Ovary (tissue), 3 donors: Measurements from ENCODE around the gene LRP1B.

Experiments used
- EP300 ChIP-seq: sonication (generic); formaldehyde crosslinking; IDR thresholded peaks from one replicate; pipeline ENCODE4 v1.6.1; 2017; ENCODE audit warnings: antibody characterized with exemption
- TF ChIP-seq, protein P1 (sequence below), 3 donors: fragments of 450-650 bp in 2 of 3; fragments of 200-600 bp in 1 of 3; IDR thresholded peaks; one replicate each; pipeline versions ENCODE4 v1.5.1 to v1.8.0; 2016 to 2022; ENCODE audit warnings: antibody characterized with exemption in 3 of 3, mild to moderate bottlenecking in 1 of 3
- donor health status: DM: no; HTN: no; CAD: no.

DNA sequence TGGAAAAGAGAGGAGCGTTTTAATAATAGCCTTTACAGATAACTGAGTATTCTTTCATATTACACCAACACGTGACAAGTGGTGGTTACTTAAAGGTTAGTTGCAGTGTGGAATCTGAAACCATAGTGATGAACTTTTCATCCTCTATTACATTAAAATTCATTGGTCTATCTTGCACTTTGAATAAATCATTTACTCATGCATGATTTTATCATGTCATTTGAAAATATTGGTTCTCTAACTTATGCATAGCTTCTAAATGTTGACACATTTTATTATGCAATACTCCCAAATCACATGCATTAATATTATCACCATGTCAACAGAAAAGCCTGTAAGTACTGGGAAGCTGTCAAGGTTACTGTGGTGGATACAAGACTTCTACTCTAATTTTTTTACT, 1432.2 kb downstream of the LRP1B start:
- TF ChIP-seq, protein P1, sequence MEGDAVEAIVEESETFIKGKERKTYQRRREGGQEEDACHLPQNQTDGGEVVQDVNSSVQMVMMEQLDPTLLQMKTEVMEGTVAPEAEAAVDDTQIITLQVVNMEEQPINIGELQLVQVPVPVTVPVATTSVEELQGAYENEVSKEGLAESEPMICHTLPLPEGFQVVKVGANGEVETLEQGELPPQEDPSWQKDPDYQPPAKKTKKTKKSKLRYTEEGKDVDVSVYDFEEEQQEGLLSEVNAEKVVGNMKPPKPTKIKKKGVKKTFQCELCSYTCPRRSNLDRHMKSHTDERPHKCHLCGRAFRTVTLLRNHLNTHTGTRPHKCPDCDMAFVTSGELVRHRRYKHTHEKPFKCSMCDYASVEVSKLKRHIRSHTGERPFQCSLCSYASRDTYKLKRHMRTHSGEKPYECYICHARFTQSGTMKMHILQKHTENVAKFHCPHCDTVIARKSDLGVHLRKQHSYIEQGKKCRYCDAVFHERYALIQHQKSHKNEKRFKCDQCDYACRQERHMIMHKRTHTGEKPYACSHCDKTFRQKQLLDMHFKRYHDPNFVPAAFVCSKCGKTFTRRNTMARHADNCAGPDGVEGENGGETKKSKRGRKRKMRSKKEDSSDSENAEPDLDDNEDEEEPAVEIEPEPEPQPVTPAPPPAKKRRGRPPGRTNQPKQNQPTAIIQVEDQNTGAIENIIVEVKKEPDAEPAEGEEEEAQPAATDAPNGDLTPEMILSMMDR (IDR thresholded peaks at IDR 0.05): no peak
- no peak for TF ChIP-seq EP300
